NCI-H1105 (cell line): ENCODE results near the gene HIVEP2.

Experiments
- DNase-seq: peaks from one replicate; lab custom pipeline; 2025; lab: John Stamatoyannopoulos, UW

Gene HIVEP2

GRCh38 chr6:142844065-142844755 is 100.8 kb downstream of the HIVEP2 start:
- DNase-seq, result no peak

GRCh38 chr6:142843361-142843760 is 101.6 kb downstream of the HIVEP2 start:
- no peak for DNase-seq

- DNase-seq, result no peak
These were observed 102.3 kb downstream of the HIVEP2 start for GRCh38 chr6:142842418-142843261.

- no peak for DNase-seq
These were observed 103.1 kb downstream of the HIVEP2 start for GRCh38 chr6:142841915-142842314.

GRCh38 chr6:142839686-142840040 is 105.3 kb downstream of the HIVEP2 start:
- DNase-seq, result no peak

GRCh38 chr6:142838821-142839685 is 105.9 kb downstream of the HIVEP2 start:
- no peak for DNase-seq

GRCh38 chr6:142835787-142836535 is 109.0 kb downstream of the HIVEP2 start:
- DNase-seq, result no peak

- no peak for DNase-seq
These were observed 110.1 kb downstream of the HIVEP2 start for GRCh38 chr6:142834853-142835252.

GRCh38 chr6:142833798-142834197 is 111.2 kb downstream of the HIVEP2 start:
- DNase-seq, result no peak

GRCh38 chr6:142833054-142833453 is 111.9 kb downstream of the HIVEP2 start:
- DNase-seq, result no peak

GRCh38 chr6:142830807-142831206 is 114.2 kb downstream of the HIVEP2 start:
- DNase-seq, result no peak

- DNase-seq, result no peak
These were observed 114.8 kb downstream of the HIVEP2 start for GRCh38 chr6:142830116-142830710.

- no peak for DNase-seq
These were observed 115.4 kb downstream of the HIVEP2 start for GRCh38 chr6:142829556-142829955.

- DNase-seq, result no peak
These were observed 117.0 kb downstream of the HIVEP2 start for GRCh38 chr6:142827991-142828390.

- no peak for DNase-seq
These were observed 117.6 kb downstream of the HIVEP2 start for GRCh38 chr6:142827369-142827768.

GRCh38 chr6:142825760-142826159 is 119.2 kb downstream of the HIVEP2 start:
- DNase-seq, result no peak

- DNase-seq, result no peak
These were observed 120.5 kb downstream of the HIVEP2 start for GRCh38 chr6:142824426-142824825.

GRCh38 chr6:142823256-142823902 is 121.6 kb downstream of the HIVEP2 start:
- no peak for DNase-seq

GRCh38 chr6:142822842-142823241 is 122.1 kb downstream of the HIVEP2 start:
- peak; percentile 52 for DNase-seq

- no peak for DNase-seq
These were observed 122.6 kb downstream of the HIVEP2 start for GRCh38 chr6:142822383-142822782.

- DNase-seq, result no peak
These were observed 123.1 kb downstream of the HIVEP2 start for GRCh38 chr6:142821860-142822259.
